Karpas-422 (cell line): Measurements from ENCODE around the gene NFKBIZ. TPM values are rescaled to one million over a fixed set of nuclear protein-coding genes. Genes with fewer than 3 reads are reported as not detected.

Experiments
- DNase-seq: peaks from one replicate; pipeline ENCODE4 v3.0.0-alpha.2; 2015
- H2AFZ ChIP-seq: fragments of 200-600 bp; sonication (generic); 2 replicates; pipeline ENCODE4 v1.6.1; 2014; ENCODE audit warnings: antibody characterized with exemption, low read length, mixed read lengths
- H3K27ac ChIP-seq: fragments of 200-600 bp; sonication (generic); 2 replicates; pipeline ENCODE4 v1.5.1; 2014; ENCODE audit warnings: mild to moderate bottlenecking, low read length, moderate library complexity
- H3K27me3 ChIP-seq: fragments of 200-600 bp; sonication (generic); 2 replicates; pipeline ENCODE4 v1.6.1; 2014; ENCODE audit warnings: low read length, mixed read lengths
- H3K36me3 ChIP-seq: fragments of 200-600 bp; sonication (generic); 2 replicates; pipeline ENCODE4 v1.6.1; 2014; ENCODE audit warnings: low read length, mixed read lengths; ENCODE audit not compliant: insufficient read depth
- H3K4me1 ChIP-seq: fragments of 200-600 bp; sonication (generic); 2 replicates; pipeline ENCODE4 v1.6.1; 2014; ENCODE audit warnings: mild to moderate bottlenecking, low read length, mixed read lengths
- H3K4me2 ChIP-seq: fragments of 200-600 bp; sonication (generic); 2 replicates; pipeline ENCODE4 v1.6.1; 2014; ENCODE audit warnings: low read length, low read depth, mild to moderate bottlenecking; ENCODE audit not compliant: poor library complexity, severe bottlenecking
- H3K4me3 ChIP-seq: fragments of 200-600 bp; sonication (generic); 2 replicates; pipeline ENCODE4 v1.5.1; 2014; ENCODE audit warnings: mild to moderate bottlenecking, antibody characterized with exemption, low read length, mixed read lengths
- H3K79me2 ChIP-seq: fragments of 200-600 bp; sonication (generic); 2 replicates; pipeline ENCODE4 v1.6.1; 2014; ENCODE audit warnings: mild to moderate bottlenecking, low read length, mixed read lengths
- H3K9ac ChIP-seq: fragments of 200-600 bp; sonication (generic); 2 replicates; pipeline ENCODE4 v1.6.0; 2014; ENCODE audit warnings: low read length
- H3K9me2 ChIP-seq: fragments of 200-600 bp; sonication (generic), shearing (Covaris generic); replicated peaks from 2 replicates; pipeline ENCODE4 v1.6.0; 2014; ENCODE audit warnings: mild to moderate bottlenecking, low read length, moderate library complexity; ENCODE audit not compliant: insufficient read depth
- H3K9me3 ChIP-seq: fragments of 300-700, 200-600 bp; sonication (generic); 2 replicates; pipeline ENCODE4 v1.6.1; 2014; ENCODE audit warnings: low read length, mixed read lengths
- H4K20me1 ChIP-seq: fragments of 200-600 bp; sonication (generic); 2 replicates; pipeline ENCODE4 v1.6.1; 2014; ENCODE audit warnings: mild to moderate bottlenecking, antibody characterized with exemption, low read length, low read depth; ENCODE audit not compliant: insufficient read depth
- total RNA-seq: library from RNA; depleted of rRNA; stranded (reverse); fragments of >200 nt; shearing (Covaris generic); gene quantifications from 2 replicates; pipeline ENCODE4 v1.2.3, GENCODE V29; 2014; ENCODE audit warnings: low replicate concordance; rRNA removed

NFKBIZ gene, protein sequence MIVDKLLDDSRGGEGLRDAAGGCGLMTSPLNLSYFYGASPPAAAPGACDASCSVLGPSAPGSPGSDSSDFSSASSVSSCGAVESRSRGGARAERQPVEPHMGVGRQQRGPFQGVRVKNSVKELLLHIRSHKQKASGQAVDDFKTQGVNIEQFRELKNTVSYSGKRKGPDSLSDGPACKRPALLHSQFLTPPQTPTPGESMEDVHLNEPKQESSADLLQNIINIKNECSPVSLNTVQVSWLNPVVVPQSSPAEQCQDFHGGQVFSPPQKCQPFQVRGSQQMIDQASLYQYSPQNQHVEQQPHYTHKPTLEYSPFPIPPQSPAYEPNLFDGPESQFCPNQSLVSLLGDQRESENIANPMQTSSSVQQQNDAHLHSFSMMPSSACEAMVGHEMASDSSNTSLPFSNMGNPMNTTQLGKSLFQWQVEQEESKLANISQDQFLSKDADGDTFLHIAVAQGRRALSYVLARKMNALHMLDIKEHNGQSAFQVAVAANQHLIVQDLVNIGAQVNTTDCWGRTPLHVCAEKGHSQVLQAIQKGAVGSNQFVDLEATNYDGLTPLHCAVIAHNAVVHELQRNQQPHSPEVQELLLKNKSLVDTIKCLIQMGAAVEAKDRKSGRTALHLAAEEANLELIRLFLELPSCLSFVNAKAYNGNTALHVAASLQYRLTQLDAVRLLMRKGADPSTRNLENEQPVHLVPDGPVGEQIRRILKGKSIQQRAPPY
- total RNA-seq = 0.76 and 6.3 TPM in 2 replicates

DNA sequence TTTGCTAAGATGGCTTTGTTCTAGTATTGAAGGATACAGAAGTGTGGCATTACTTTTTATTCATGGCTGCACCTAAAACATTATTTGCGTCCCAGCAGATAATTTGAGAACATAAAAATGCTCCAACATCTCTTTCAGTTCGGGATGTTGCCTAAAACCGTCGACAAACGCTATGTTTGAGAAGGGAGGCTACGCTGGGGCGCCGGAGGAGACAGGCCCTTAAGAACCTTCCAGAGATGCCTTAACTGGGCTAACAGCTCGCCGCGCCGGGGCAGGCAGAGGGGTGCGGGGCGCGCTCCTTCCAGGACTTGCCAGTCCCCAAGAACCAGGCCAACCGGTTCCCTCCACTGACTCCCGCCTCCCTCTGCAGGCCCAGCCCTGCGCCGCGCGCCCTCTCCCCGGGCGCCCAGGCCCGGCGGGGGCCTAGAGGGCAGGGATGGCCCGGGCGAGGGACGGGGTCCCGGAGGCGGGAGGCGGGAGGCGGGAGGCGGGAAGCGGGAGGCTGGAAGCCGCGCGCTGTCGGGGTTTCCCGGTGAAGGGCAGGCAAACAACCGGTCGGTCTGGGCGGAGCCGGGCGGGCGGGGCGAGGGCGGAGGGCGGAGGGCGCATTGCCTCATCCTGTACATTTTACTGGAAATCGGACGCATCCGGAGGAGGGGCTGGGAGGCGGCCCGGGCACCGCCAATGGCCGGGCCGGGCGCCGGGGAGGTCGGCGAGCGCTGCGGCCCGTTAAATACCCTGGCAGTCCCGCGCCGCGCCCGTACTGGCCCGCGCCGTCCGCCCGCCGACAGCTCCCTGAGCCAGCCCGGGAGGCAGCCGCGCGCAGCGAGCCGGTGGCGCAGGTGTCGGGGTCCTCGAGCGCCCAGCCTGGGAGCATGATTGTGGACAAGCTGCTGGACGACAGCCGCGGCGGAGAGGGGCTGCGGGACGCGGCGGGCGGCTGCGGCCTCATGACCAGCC lies at the start of gene NFKBIZ:
Gene NFKBIZ (plus strand): TSS at position 761 of the 960 bp plus-strand sequence. CDS start 115 bp downstream, at position 876.
- H3K4me1 ChIP-seq = peaks cover 18% of the 10 kb centered on the region
- H3K9ac ChIP-seq = peak within 1 kb of the TSS; percentile 72
- no peaks in the 10 kb centered on the region for H3K9me2 ChIP-seq
- no peaks in the 10 kb centered on the region for H3K36me3 ChIP-seq
- 0 out of 2 replicates have a peak, but pooled peaks cover 3% of the 10 kb centered on the region for H3K27me3 ChIP-seq
- no peaks in the 10 kb centered on the region for H3K79me2 ChIP-seq
- H3K4me2 ChIP-seq = peak within 1 kb of the TSS; percentile 99
- H4K20me1 ChIP-seq = no peaks in the 10 kb centered on the region
- H3K27ac ChIP-seq = no peak within 1 kb of the TSS
- peak within 1 kb of the TSS; percentile 81 for H3K4me3 ChIP-seq
- H2AFZ ChIP-seq = peak within 1 kb of the TSS; percentile 78
- DNase-seq = peak; percentile 91
- no peaks in the 10 kb centered on the region for H3K9me3 ChIP-seq

DNA sequence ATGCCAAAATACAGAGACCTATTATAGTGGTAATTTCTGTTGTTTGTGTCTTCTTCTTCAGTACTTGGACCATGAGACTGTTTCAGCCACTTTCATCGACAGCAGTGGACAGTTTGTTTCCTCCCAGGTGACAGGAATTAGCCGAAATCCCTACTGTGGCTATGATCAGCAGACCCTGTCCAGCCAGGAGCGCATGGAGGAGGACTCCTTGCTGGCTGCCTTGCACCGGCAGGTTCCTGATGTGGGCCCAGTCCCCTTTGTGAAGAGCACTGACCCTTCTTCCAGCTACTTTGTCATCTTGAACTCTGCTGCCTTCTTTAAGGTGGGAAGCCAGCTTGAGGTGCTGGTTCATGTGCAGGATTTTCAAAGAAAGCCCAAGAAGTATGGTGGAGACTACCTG lies 48.1 kb upstream of the NFKBIZ start:
- Histone ChIP-seq H3K27me3 (no peaks in the 10 kb centered on the region), H3K9ac (no peak overlapping the region), H4K20me1 (no peaks in the 10 kb centered on the region), H3K27ac (no peak overlapping the region), H3K79me2 (peaks cover 34% of the 10 kb centered on the region), H3K9me2 (no peaks in the 10 kb centered on the region), H3K4me3 (no peak overlapping the region), H3K9me3 (no peaks in the 10 kb centered on the region), H3K4me2 (no peak overlapping the region), H2AFZ (no peak overlapping the region), H3K36me3 (peaks cover 17% of the 10 kb centered on the region), H3K4me1 (no peaks in the 10 kb centered on the region)
- no peak for DNase-seq

DNA sequence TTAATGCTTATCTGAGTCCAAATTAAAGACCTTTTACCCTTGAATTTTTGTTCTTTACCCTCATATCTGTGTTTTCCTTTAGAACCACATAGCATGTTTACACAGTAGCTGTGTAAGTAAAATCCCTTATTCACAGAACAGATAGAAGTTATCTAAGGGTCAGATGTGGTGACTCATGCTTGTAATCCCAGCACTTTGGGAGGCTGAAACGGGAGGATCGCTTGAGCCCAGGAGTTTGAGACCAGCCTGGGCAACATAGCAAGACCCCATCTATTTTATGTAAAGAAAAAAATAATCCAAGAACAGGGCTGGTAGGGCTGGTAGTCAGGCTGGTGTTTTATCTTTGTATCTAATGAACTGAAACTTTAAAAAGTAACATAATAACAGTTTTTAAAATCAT lies 47.1 kb upstream of the NFKBIZ start:
- Histone ChIP-seq H3K36me3 (peaks cover 13% of the 10 kb centered on the region; the same call in 1 of the 2 replicates), H3K27me3 (no peaks in the 10 kb centered on the region), H3K9ac (no peak overlapping the region), H3K4me2 (no peak overlapping the region), H3K9me2 (no peaks in the 10 kb centered on the region), H3K9me3 (no peaks in the 10 kb centered on the region), H2AFZ (no peak overlapping the region), H3K4me3 (no peak overlapping the region), H3K79me2 (peaks cover 25% of the 10 kb centered on the region), H4K20me1 (no peaks in the 10 kb centered on the region), H3K27ac (no peak overlapping the region), H3K4me1 (no peaks in the 10 kb centered on the region)
- no peak for DNase-seq

DNA sequence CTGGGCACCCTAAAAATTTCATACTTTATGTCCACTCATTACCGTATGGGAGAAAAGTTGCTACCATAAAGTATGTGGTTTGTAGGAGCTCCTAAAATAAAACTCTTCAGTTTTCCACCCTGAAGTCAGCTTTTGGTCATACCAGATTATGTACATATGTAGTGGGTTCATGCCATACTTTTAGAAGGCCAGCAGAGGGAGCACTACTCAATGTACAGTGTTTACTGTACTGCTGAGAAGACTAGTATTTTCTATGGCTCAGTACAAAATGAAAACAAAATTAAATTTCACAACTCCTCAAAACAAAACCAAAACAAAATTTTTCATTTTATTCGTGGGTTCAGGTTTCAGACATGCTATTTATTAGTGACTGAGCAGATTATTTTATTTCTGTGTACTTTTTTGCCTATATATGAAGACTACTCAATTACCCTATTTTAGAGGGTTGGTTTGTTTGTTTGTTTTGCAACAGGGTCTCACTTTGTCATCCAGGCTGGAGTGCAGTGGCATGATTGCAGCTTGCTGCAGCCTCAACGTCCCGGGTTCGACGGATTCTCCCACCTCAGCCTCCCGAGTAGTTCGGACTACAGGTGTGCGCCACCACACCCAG lies 46.0 kb upstream of the NFKBIZ start:
- DNase-seq = peak; percentile 90
- peaks cover 11% of the 10 kb centered on the region; the same call in 1 of the 2 replicates for H3K36me3 ChIP-seq
- H2AFZ ChIP-seq = no peak overlapping the region
- H3K9me3 ChIP-seq = no peaks in the 10 kb centered on the region
- no peak overlapping the region for H3K9ac ChIP-seq
- no peaks in the 10 kb centered on the region for H3K27me3 ChIP-seq
- no peak overlapping the region for H3K4me2 ChIP-seq
- no peak overlapping the region for H3K4me3 ChIP-seq
- peaks cover 21% of the 10 kb centered on the region for H3K79me2 ChIP-seq
- no peaks in the 10 kb centered on the region for H4K20me1 ChIP-seq
- no peaks in the 10 kb centered on the region for H3K9me2 ChIP-seq
- peaks cover 9% of the 10 kb centered on the region for H3K4me1 ChIP-seq
- H3K27ac ChIP-seq = no peak overlapping the region

DNA sequence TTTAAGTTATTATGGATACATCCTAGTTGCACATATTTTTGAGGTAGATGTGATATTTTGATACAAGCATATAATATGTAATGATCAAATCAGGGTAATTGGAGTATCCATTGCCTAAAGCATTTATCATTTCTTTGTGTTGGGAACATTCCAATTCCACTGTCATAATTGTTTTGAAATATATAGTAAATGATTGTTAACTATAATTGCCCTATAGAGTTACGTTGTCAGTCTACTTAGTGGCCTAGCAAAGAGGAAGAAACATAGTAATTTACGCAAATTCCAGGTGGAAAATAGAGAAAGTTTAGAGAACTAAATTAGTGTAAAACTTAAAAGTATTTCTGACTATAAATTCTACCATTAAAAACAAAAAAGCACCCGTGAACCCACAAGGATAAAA lies 45.4 kb upstream of the NFKBIZ start:
- H3K4me1 ChIP-seq = peaks cover 13% of the 10 kb centered on the region
- H3K36me3 ChIP-seq = peaks cover 11% of the 10 kb centered on the region; the same call in 1 of the 2 replicates
- peaks cover 21% of the 10 kb centered on the region for H3K79me2 ChIP-seq
- no peaks in the 10 kb centered on the region for H3K27me3 ChIP-seq
- no peak overlapping the region for H3K27ac ChIP-seq
- H2AFZ ChIP-seq = no peak overlapping the region
- H3K4me3 ChIP-seq = no peak overlapping the region
- no peaks in the 10 kb centered on the region for H3K9me2 ChIP-seq
- H3K4me2 ChIP-seq = no peak overlapping the region
- no peak for DNase-seq
- H4K20me1 ChIP-seq = no peaks in the 10 kb centered on the region
- no peaks in the 10 kb centered on the region for H3K9me3 ChIP-seq
- H3K9ac ChIP-seq = no peak overlapping the region

DNA sequence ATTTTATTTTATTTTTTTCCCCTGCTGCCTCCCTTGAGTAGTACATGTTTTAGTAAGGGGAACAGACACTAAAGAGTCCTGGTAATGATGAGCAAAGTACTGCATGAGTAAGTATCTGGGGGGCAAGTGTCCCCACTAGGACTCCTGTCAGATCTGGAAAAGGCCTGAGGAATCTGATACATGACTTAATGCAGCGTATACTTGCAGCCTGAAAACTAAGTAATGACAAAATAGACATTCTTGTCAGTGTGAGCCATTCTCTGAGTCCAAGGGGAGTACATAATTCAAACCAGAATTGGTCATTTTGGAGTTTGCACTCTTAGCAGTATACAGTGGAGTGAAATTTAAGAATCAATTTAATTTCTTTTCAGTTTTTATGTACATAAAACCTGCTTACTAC lies 42.8 kb upstream of the NFKBIZ start:
- Histone ChIP-seq H3K9me2 (no peaks in the 10 kb centered on the region), H3K79me2 (peaks cover 21% of the 10 kb centered on the region), H3K27me3 (no peaks in the 10 kb centered on the region), H3K9me3 (no peaks in the 10 kb centered on the region), H3K4me2 (no peak overlapping the region), H3K9ac (no peak overlapping the region), H3K36me3 (peaks cover 11% of the 10 kb centered on the region; the same call in 1 of the 2 replicates), H3K4me1 (peaks cover 21% of the 10 kb centered on the region), H3K27ac (no peak overlapping the region), H3K4me3 (no peak overlapping the region), H4K20me1 (no peaks in the 10 kb centered on the region), H2AFZ (no peak overlapping the region)
- no peak for DNase-seq

DNA sequence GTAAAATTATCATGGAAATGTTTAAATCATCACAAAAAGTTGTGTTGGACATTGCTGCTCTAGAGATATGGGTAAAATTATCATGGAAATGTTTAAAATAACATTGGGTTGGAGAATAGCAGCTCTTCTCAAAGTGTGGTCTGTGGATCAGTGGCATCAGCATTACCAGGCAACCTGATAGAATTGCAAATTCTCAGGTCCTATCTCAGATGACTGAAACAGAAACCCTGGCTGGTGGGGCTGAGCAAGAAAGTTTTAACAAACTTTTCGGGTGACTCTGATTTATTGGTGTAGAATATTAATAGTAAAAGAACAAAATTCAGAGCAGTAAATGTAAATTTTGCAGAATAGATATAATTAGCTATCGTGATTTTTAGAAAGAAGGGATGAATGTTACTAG lies 41.4 kb upstream of the NFKBIZ start:
- H3K9ac ChIP-seq = no peak overlapping the region
- peak overlapping the region; percentile 25; the same call in 1 of the 2 replicates for H3K27ac ChIP-seq
- no peaks in the 10 kb centered on the region for H3K9me2 ChIP-seq
- H3K4me3 ChIP-seq = no peak overlapping the region
- peaks cover 11% of the 10 kb centered on the region; the same call in 1 of the 2 replicates for H3K36me3 ChIP-seq
- peak overlapping the region; percentile 11 for H3K4me2 ChIP-seq
- peaks cover 21% of the 10 kb centered on the region for H3K79me2 ChIP-seq
- H3K9me3 ChIP-seq = no peaks in the 10 kb centered on the region
- no peaks in the 10 kb centered on the region for H3K27me3 ChIP-seq
- H2AFZ ChIP-seq = no peak overlapping the region
- H4K20me1 ChIP-seq = no peaks in the 10 kb centered on the region
- peaks cover 21% of the 10 kb centered on the region for H3K4me1 ChIP-seq
- DNase-seq = no peak
